H9 (cell line): Measurements from ENCODE around the gene KCTD21. TPM values are rescaled to one million over a fixed set of nuclear protein-coding genes. Genes with fewer than 3 reads are reported as not detected.

ENCODE experiments used
- DNase-seq: peaks from one replicate; pipeline ENCODE4 v3.0.0-alpha.2; 2017
- H2AFZ ChIP-seq: one replicate; pipeline ENCODE4 v1.6.1; 2013; ENCODE audit warnings: mild to moderate bottlenecking, low read length, control low read depth, moderate library complexity
- H2AK5ac ChIP-seq: 2 replicates; pipeline ENCODE4 v1.6.1; 2013; ENCODE audit warnings: low read length, control low read depth, mixed read lengths; ENCODE audit not compliant: insufficient read length
- H2BK120ac ChIP-seq: one replicate; pipeline ENCODE4 v1.6.1; 2013; ENCODE audit warnings: low read depth, mild to moderate bottlenecking, low read length, control low read depth, inconsistent platforms; ENCODE audit not compliant: poor library complexity, severe bottlenecking
- H2BK12ac ChIP-seq: 2 replicates; pipeline ENCODE4 v1.6.1; 2013; ENCODE audit warnings: low read length, control low read depth, mixed read lengths, low read depth; ENCODE audit not compliant: insufficient read length
- H2BK15ac ChIP-seq: 2 replicates; pipeline ENCODE4 v1.6.1; 2013; ENCODE audit warnings: low read depth, low read length, control low read depth
- H2BK20ac ChIP-seq: one replicate; pipeline ENCODE4 v1.6.1; 2013; ENCODE audit warnings: low read depth, mild to moderate bottlenecking, low read length, control low read depth, inconsistent platforms; ENCODE audit not compliant: poor library complexity, severe bottlenecking
- H2BK5ac ChIP-seq: 2 replicates; pipeline ENCODE4 v1.6.1; 2013; ENCODE audit warnings: low read length, control low read depth, mixed read lengths; ENCODE audit not compliant: insufficient read length
- H3K14ac ChIP-seq: 2 replicates; pipeline ENCODE4 v1.6.1; 2013; ENCODE audit warnings: low read length, control low read depth; ENCODE audit not compliant: insufficient read depth
- H3K18ac ChIP-seq: 2 replicates; pipeline ENCODE4 v1.6.1; 2013; ENCODE audit warnings: low read depth, mild to moderate bottlenecking, mixed read lengths, low read length, control low read depth; ENCODE audit not compliant: insufficient read length
- H3K23ac ChIP-seq: 2 replicates; pipeline ENCODE4 v1.6.1; 2013; ENCODE audit warnings: low read length, control low read depth, mixed read lengths, low read depth; ENCODE audit not compliant: insufficient read length
- H3K23me2 ChIP-seq: 2 replicates; pipeline ENCODE4 v1.6.1; 2013; ENCODE audit warnings: low read depth, mild to moderate bottlenecking, mixed read lengths, low read length, control low read depth; ENCODE audit not compliant: insufficient read length, poor library complexity, severe bottlenecking
- H3K27ac ChIP-seq: 2 replicates; pipeline ENCODE4 v1.5.1; 2013; ENCODE audit warnings: low read length, control low read depth, mixed read lengths, low read depth; ENCODE audit not compliant: insufficient read length
- H3K27me3 ChIP-seq: 2 replicates; pipeline ENCODE4 v1.6.1; 2013; ENCODE audit warnings: low read length, control low read depth, inconsistent platforms; ENCODE audit not compliant: insufficient read depth
- H3K4ac ChIP-seq: 2 replicates; pipeline ENCODE4 v1.6.1; 2013; ENCODE audit warnings: low read depth, mild to moderate bottlenecking, control low read depth, inconsistent platforms, low read length, moderate library complexity
- H3K4me1 ChIP-seq: 2 replicates; pipeline ENCODE4 v1.6.1; 2013; ENCODE audit warnings: low read length, control low read depth, inconsistent platforms; ENCODE audit not compliant: insufficient read depth
- H3K4me2 ChIP-seq: 2 replicates; pipeline ENCODE4 v1.6.1; 2013; ENCODE audit warnings: low read length, control low read depth, mixed read lengths; ENCODE audit not compliant: insufficient read length, insufficient read depth
- H3K56ac ChIP-seq: 2 replicates; pipeline ENCODE4 v1.6.1; 2013; ENCODE audit warnings: low read depth, mild to moderate bottlenecking, mixed read lengths, low read length, control low read depth; ENCODE audit not compliant: insufficient read length
- H3K79me1 ChIP-seq: 2 replicates; pipeline ENCODE4 v1.6.1; 2013; ENCODE audit warnings: low read depth, mild to moderate bottlenecking, moderate library complexity, low read length, control low read depth, inconsistent platforms; ENCODE audit not compliant: insufficient read depth, poor library complexity, severe bottlenecking
- H3K79me2 ChIP-seq: 2 replicates; pipeline ENCODE4 v1.6.1; 2013; ENCODE audit warnings: low read length, control low read depth, inconsistent platforms; ENCODE audit not compliant: insufficient read depth
- H3K9ac ChIP-seq: 2 replicates; pipeline ENCODE4 v1.6.1; 2013; ENCODE audit warnings: low read length, control low read depth, mixed read lengths; ENCODE audit not compliant: insufficient read length; ENCODE audit errors: extremely low read depth
- H3K9me3 ChIP-seq: one replicate; pipeline ENCODE4 v1.6.1; 2013; ENCODE audit warnings: low read depth, low read length, inconsistent platforms; ENCODE audit not compliant: control insufficient read depth
- H3T11ph ChIP-seq: one replicate; pipeline ENCODE4 v1.6.1; 2013; ENCODE audit warnings: mild to moderate bottlenecking, low read length, control low read depth, inconsistent platforms
- H4K20me1 ChIP-seq: one replicate; pipeline ENCODE4 v1.6.1; 2013; ENCODE audit not compliant: control insufficient read depth, insufficient read length, insufficient read depth
- H4K5ac ChIP-seq: 2 replicates; pipeline ENCODE4 v1.6.1; 2013; ENCODE audit warnings: low read depth, mild to moderate bottlenecking, mixed read lengths, low read length, control low read depth; ENCODE audit not compliant: insufficient read length
- H4K8ac ChIP-seq: replicated peaks from 2 replicates; pipeline ENCODE4 v1.6.1; 2013; ENCODE audit warnings: low read length, control low read depth, mixed read lengths, low read depth; ENCODE audit not compliant: insufficient read length
- H4K91ac ChIP-seq: 2 replicates; pipeline ENCODE4 v1.6.1; 2013; ENCODE audit warnings: low read depth, mild to moderate bottlenecking, moderate library complexity, mixed read lengths, low read length, control low read depth; ENCODE audit not compliant: insufficient read length
- H3K27ac Mint-ChIP-seq, 3 experiments: 2 replicates in 2 of 3; 3 replicates in 1 of 3; pipeline ENCODE4 v1.8.0; 2020 to 2021; ENCODE audit warnings: mixed read lengths in 3 of 3, mild to moderate bottlenecking in 1 of 3, moderate library complexity in 1 of 3
- H3K27me3 Mint-ChIP-seq: 2 replicates; pipeline ENCODE4 v1.8.0; 2021; ENCODE audit warnings: low read depth, mild to moderate bottlenecking, moderate library complexity, mixed read lengths
- H3K36me3 Mint-ChIP-seq, 3 experiments: 2 replicates in 2 of 3; 3 replicates in 1 of 3; pipeline ENCODE4 v1.8.0; 2020 to 2021; ENCODE audit warnings: low read depth in 3 of 3, mixed read lengths in 3 of 3; ENCODE audit not compliant: insufficient read depth in 1 of 3
- H3K4me1 Mint-ChIP-seq, 2 experiments: 2 replicates each; pipeline ENCODE4 v1.8.0; 2020; ENCODE audit warnings: mixed read lengths in 2 of 2
- H3K4me3 Mint-ChIP-seq, 2 experiments: 2 replicates in 1 of 2; 3 replicates in 1 of 2; pipeline ENCODE4 v1.8.0; 2020 to 2021; ENCODE audit warnings: mild to moderate bottlenecking in 2 of 2, mixed read lengths in 2 of 2, moderate library complexity in 1 of 2
- H3K9me3 Mint-ChIP-seq, 2 experiments: 2 replicates in 1 of 2; 3 replicates in 1 of 2; pipeline ENCODE4 v1.8.0; 2020; ENCODE audit warnings: mild to moderate bottlenecking in 2 of 2, mixed read lengths in 2 of 2, moderate library complexity in 1 of 2
- CTCF ChIP-seq: fragments of 200-600 bp; sonication (generic); conservative IDR thresholded peaks from 3 replicates; pipeline ENCODE4 v1.8.0; 2021; ENCODE audit warnings: antibody characterized with exemption, mild to moderate bottlenecking
- WGBS: extraction: QIAGEN DNeasy Blood & Tissue Kit; methylation state at CpG from one replicate; pipeline ENCODE4 v1.1.7; 2013; ENCODE audit warnings: missing lambda C conversion rate, low lambda C conversion rate, mixed read lengths; ENCODE audit not compliant: insufficient read length; ENCODE audit errors: extremely low coverage; 5-methylcytosine and 5-hydroxymethylcytosine counted together
- total RNA-seq: library from RNA; stranded (reverse); gene quantifications from 2 replicates; pipeline ENCODE4 v1.2.1, GENCODE V29; 2021

The KCTD21 gene
- total RNA-seq, 1 experiment from 2014 or later = 4.0 TPM

GRCh38 chr11:78199015-78199652 is 10.7 kb upstream of the KCTD21 start:
- no peaks in the 10 kb centered on the region for H3K9me3 Mint-ChIP-seq
- H3K27me3 Mint-ChIP-seq = no peaks in the 10 kb centered on the region
- Histone ChIP-seq H3K27me3 (no peaks in the 10 kb centered on the region), H2AK5ac (no peak overlapping the region), H3K4ac (no peak overlapping the region), H3K79me1 (no peaks in the 10 kb centered on the region), H3K18ac (no peak overlapping the region), H2BK12ac (no peak overlapping the region), H3K4me1 (no peaks in the 10 kb centered on the region), H4K8ac (no peak overlapping the region), H2BK20ac (no peak overlapping the region), H3K79me2 (no peaks in the 10 kb centered on the region), H3K23me2 (no peaks in the 10 kb centered on the region), H3K56ac (no peak overlapping the region), H3K4me2 (no peak overlapping the region), H3K14ac (no peak overlapping the region), H4K5ac (no peak overlapping the region), H2AFZ (no peak overlapping the region), H3K9me3 (no peaks in the 10 kb centered on the region), H3K23ac (no peak overlapping the region), H4K20me1 (no peaks in the 10 kb centered on the region), H4K91ac (no peak overlapping the region), H2BK120ac (no peak overlapping the region), H2BK5ac (no peak overlapping the region), H2BK15ac (no peak overlapping the region), H3K9ac (no peak overlapping the region), H3K27ac (no peak overlapping the region), H3T11ph (no peak overlapping the region)
- no peak for DNase-seq
- TF ChIP-seq CTCF = no peak
- H3K27ac Mint-ChIP-seq = no peak overlapping the region
- H3K4me1 Mint-ChIP-seq = peaks cover 8 to 14% of the 10 kb centered on the region in 2 experiments
- no peak overlapping the region for H3K4me3 Mint-ChIP-seq
- peaks cover 0 to 10% (median 0%) of the 10 kb centered on the region in 3 experiments; a peak in 4 of 7 replicates for H3K36me3 Mint-ChIP-seq
- WGBS = no CpG with 5 or more reads among the region's 6 CpGs
